Measurements from ENCODE around the gene TSPEAR. TPM values are rescaled to one million over a fixed set of nuclear protein-coding genes. Genes with fewer than 3 reads are reported as not detected.

The TSPEAR gene
- total RNA-seq, 1 experiment from 2014 or later, result not detected

DNA sequence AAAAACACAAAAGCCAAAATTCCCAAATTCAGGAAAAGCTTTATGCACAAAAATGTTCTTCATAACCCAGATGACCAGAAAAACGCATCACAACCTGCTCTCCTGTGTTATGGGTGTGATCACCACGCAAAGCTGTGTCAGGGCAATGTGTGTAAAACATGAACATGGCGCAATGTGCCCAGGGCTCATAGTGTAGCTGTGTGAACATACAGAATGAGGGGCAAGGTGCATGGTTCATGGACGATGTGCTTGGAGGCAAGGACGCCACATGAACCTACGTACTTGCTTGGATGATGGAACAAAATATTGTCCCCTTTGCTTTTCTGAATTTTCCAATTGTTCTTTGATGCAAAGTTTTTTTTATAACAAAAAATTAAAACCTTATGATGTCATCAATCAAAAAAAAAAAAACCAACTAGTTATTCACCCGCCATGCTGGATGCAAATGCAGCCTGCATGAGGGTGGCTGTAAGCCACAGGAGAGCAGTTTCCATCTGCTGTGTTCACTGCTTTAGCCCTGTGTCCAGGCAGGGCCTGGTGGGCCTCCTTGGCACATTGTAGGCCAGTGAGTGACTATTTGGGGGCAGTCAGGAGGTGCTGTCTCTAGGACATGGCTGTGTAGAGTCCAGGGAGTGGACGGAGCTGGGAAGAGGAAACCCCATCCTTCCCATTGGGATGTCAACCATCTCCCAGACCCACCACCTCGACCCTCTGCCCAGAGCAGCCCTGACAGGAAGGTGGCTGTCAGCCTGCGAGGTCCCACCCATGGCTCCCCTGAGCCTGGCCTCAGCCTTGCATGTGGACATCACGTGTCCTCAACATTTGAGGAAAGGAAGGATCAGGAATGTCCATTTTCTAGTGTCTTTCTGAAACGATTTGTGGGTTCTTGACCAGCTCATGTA is 185.0 kb downstream of the TSPEAR start:
- DNase-seq (ENCODE audit: low read depth), result no peak
- in situ Hi-C loops (cut with HindIII; ENCODE audit: low pct_unique_long_range_greater_than_20kb, low sequenced_read_pairs), result no loop called here

DNA sequence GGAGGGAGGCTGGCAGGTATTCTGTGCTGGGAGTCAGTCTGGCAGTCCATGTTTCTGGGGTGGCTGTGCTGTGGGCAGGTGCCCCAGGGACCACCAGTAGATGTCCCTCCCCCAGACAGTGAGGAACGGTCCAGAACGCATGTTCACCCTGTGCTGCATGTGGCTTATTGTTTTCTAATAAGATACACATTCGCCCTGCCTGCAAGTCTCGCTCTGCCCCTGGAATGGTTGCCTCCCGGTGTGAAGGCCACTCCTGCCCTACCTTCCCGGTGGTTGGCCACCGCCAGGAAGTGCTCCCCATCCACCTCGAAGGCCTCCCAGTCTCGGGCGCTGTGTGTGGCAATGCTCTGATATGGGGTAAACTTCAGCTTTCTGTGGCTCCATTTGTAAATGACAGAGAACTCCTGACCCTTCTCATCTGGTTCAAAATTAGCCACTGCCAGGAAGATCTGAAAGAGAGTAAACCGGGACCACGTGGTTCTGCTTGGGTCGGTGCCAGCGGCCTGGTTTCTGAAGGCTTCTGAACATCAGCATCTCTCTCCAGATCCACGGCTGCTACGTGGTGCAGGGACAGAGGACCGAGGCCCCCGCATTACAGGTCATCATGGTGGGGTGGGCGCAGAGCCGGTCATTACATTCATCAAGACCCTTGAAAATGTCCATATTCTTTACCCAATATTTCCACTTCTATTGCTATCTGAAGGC is 185.8 kb downstream of the TSPEAR start:
- in situ Hi-C loops (cut with HindIII; ENCODE audit: low pct_unique_long_range_greater_than_20kb, low sequenced_read_pairs), result no loop called here
- DNase-seq (ENCODE audit: low read depth), result no peak

DNA sequence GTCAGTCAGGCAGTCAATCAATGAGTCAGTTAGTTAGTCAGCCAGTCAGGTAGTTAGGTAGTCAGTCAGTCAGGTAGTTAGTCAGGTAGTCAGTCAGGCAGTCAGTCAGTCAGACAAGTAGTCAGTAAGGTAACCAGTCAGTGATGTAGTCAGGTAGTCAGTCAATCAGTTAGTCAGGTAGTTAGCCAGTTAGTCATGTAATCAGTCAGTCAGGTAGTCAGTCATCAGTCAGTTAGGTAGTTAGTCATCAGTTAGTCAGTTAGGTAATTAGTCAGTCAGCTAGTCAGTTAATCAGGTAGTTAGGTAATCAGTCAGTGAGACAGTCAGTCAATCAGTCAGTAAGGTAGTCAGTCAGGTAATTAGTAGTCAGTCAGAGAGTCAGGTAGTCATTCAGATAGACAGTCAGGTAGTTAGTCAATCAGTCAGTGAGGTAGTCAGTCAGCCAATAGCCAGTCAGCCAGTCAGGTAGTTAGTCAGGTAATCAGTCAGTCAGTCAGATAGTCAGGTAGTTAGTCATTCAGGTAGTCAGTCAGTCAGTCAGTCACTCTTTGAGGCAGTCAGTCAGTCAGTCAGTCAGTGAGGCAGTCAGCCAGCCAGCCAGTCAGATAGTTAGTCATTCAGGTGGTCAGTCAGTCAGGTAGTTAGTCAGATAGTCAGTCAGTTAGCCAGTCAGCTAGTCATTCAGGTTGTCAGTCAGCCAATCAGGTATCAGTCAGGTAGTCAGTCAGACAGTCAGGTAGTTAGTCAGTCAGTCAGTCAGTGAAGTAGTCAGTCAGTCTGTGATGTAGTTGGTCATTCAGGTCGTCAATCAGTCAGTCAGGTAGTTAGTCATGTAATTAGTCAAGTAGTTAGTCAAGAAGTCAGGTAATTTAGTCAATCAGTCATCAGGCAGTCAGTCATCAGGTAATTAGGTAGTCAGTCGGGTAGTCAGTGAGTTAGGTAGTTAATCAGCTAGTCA is 186.7 kb downstream of the TSPEAR start:
- in situ Hi-C loops (cut with HindIII; ENCODE audit: low pct_unique_long_range_greater_than_20kb, low sequenced_read_pairs), result no loop called here
- no peak for DNase-seq (ENCODE audit: low read depth)

DNA sequence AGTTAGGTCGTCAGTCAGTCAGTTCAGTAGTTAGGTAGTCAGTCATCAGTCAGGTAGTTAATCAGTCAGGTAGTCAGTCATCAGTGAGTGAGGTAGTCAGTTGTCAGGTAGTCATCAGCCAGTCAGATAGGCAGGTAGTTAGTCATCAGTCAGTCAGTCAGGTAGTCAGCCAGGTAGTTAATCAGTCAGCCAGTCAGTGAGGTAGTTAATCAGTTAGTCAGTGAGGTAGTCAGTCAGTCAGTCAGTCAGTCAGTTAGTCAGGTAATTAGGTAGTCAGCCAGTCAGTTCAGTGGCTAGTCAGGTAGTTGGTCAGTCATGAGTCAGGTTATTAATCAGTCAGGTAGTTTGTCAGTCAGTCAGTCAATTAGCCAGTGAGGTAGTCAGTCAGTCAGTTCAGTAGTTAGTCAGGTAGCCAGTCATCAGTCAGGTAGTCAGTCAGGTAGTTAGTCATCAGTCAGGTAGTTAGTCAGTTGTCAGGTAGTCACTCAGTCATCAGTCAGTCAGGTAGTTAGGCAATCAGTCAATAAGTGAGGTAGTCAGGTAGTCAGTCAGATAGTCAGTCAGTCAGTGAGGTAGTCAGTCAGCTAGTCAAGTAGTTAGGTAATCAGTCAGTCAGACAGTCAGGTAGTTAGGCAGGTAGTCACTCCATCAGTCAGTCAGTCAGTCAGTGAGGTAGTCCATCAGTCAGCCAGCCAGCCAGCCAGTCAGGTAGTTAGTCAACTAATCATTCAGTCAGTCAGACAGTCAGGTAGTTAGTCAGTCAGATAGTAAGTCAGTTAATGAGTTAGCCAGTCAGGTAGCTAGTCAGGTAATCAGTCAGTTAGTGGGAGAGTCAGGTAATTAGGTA is 187.6 kb downstream of the TSPEAR start:
- in situ Hi-C loops (cut with HindIII; ENCODE audit: low pct_unique_long_range_greater_than_20kb, low sequenced_read_pairs), result no loop called here

DNA sequence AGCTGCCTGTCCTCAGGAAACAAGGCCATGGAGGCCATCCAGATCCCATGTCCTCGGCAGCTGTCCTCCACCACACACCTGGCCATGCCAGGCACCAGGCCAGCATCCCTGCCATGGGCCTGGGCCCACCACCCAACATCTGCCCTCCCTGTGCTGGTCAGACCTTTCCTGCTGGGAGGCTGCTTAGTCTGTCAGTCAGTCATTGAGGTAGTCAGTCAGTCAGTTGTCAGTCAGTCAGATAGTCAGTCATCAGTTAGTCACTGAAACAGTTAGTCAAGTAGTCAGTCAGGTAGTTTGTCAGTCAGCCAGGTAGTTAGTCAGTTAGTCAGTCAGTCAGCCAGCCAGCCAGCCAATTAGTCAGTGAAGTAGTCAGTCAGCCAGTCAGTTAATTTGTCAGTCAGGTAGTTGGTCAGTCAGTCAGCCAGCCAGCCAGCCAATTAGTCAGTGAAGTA is 188.6 kb downstream of the TSPEAR start:
- in situ Hi-C loops (cut with HindIII; ENCODE audit: low pct_unique_long_range_greater_than_20kb, low sequenced_read_pairs), result no loop called here
- no peak for DNase-seq (ENCODE audit: low read depth)

More for the DNA sequence above, 187.6 kb downstream of the TSPEAR start:
- DNase-seq (ENCODE audit: low read depth), result no peak

DNA sequence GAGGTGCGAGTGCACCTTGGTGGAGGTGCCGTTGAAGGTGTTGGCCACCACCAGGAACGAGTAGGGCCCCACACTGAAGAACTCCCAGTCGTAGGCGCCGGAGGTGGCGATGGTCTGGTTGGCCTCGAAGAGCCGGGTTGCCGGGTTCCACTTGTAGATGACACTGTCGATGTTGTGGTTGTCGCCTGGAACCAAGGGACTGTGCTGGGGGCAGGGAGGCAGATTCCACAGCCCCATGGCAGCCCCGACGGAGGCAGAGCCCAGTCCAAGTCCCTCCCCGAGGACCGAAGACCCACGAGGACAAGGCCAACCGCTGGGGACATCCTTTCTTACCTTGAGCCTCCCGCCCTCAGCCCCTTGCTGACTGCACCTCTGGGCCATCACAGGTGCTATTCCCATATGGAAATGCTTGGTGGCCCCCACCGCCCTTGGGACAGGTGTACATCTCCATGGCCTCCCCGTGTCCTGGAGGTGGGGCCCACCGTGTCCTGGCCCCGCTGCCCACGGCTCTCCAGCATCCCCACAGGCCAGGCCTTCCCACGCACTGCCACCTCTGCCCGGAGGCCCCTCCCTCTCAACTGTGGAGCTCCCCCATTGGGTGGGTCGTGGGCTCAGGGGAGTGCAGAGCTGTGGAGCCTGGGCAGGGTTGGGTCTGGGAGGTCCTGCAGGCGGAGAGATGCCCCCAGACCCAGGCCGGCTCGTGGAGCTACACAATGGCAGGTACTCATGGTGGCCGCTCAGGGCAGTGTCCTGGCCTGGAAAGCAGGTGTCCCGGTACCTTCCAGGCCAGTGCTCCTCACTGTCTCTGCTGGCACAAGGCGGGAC is 189.2 kb downstream of the TSPEAR start:
- in situ Hi-C loops (cut with HindIII; ENCODE audit: low pct_unique_long_range_greater_than_20kb, low sequenced_read_pairs), result no loop called here
- no peak for DNase-seq (ENCODE audit: low read depth)

DNA sequence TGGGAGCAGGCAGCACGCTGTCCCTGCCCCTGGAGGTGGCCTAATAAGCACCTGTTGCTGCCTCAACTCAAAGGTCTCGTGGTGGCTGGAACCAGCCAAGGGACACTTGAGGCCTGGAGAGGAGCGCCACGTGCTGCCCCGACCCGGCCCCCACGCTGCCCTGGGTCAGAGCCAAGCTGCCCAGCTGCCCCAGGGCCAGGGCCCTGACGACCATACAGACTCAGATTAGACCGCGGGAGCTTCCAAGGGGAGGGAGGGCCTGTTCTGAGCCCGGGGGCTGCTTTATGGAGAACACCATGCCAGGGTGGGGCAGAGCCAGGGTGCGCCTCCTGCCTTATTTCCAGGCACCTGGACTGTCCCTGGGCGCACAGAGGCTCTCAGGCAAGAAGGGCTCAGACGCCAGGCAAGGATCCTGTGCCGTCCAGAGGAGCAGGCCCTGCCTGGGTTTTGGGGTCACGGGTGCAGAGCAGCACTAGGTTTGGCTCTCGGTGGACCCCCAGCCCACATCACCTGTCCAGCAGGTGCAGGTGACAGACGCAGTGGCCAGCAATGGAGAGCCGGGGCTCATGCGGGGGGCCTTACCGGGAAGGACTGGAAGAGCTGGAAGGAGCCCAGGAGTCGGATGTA is 190.0 kb downstream of the TSPEAR start:
- in situ Hi-C loops (cut with HindIII; ENCODE audit: low pct_unique_long_range_greater_than_20kb, low sequenced_read_pairs), result no loop called here
- no peak for DNase-seq (ENCODE audit: low read depth)

DNA sequence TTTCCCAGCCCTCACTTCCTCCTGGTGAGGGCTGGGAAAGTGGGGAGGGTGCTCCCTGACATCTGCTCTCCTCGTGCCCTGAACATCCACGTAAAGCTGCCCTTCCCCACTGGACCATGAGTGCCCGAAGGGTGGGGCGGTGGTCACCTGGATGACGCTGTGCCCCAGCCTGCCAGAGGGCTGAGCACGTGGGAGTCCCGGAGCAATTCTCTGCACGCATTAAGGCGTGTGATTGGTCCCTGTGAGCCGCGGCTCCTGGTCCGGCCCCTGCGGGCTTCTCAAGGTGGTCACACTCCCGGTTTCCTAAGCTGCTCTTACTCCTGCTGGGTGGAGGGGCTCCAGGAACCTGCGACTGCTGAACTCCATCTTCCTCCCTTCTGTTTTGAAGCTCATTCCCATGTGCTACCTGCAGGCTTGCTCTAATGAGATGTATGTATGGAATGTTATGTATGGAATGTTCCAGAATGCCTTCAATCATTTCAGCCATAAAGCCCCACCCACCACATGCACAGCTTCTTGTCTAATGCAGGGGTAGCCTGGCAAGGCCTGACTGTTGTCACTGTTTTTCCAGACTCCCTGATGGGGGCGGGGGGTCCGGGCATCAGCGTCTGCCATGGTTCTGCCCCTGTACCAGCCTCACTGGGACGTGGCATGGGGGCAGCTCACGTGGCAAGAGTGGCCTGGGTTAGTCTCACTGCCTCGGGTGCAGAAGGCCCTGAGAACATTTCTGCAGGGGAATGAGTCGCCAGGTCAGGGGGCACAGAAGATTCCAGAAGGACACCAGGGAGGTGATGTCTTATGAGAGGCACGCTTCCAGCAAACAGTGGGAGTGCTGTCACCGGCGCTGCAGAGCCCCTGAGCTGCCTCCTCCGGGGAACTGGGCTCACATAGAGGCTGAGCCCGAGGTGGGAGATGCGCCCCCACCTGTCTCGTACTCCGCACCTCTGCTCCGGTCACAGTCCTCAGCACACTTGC is 190.8 kb downstream of the TSPEAR start:
- in situ Hi-C loops (cut with HindIII; ENCODE audit: low pct_unique_long_range_greater_than_20kb, low sequenced_read_pairs), result no loop called here
- DNase-seq (ENCODE audit: low read depth), result no peak

DNA sequence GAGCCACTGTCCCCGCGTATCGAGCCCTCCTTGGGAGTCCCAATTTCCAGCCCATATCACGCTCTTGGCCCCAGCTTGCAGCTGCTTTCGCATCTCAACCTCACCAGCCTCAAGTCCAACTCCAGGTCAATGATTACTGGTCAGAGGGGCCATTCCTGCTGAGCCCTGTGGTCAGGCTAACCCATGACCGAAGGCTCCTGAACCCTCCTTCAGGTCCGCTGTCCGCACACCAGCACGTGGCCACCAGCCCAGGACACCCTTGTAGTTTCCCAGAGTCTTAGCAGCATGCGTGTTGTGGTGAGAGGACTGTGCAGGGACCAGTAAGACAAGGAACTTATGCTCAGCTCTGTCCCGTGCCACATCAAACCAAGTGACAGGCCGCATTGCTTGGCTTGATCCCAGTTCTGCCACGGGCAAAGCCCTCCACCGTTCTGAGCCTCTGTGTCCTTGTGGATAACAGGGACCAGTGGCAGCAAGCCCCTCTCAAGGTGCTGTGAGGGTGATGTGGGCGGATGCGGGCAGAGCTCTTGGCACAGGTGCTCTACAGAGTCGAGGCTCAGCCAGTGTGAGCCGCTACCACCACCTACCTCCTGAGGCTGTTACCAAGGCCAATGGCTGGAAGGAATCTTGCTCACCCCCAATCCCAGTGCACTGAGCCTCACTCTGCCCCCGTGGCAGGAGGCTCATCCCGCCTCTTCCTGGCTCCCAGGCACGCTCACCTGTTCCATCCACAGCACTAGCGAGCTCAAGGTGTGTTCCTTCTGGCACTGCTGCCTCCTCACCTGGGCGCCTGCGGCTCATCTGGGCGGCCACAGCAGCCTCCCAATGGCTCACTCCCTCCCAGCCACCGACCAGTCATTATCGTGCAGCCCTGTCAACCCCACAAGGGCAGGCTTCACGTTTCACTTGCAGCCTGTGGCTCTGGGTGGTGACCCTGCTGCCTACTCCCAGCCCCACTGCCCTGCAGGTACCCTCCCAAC is 191.7 kb downstream of the TSPEAR start:
- no peak for DNase-seq (ENCODE audit: low read depth)
- in situ Hi-C loops (cut with HindIII; ENCODE audit: low pct_unique_long_range_greater_than_20kb, low sequenced_read_pairs), result no loop called here

DNA sequence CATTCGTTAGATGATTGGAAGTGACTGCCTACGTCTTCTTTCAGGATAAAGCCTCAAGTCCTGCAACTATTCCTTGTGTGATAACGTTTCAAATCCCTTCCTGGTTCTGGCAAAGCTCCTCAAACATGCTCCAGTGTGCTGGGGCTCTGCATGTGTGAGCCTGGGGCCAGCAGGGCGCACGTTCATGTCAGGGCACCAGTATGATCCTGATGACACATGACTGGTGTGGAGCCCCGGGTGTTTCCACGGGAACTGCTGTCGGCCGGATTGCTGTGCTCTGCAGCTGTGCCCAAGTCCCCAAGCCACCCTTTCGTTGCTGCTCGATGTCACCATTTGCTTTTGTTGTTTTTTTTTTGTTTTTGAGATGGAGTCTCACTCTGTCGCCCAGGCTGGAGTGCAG is 192.7 kb downstream of the TSPEAR start:
- in situ Hi-C loops (cut with HindIII; ENCODE audit: low pct_unique_long_range_greater_than_20kb, low sequenced_read_pairs), result no loop called here
- no peak for DNase-seq (ENCODE audit: low read depth)

DNA sequence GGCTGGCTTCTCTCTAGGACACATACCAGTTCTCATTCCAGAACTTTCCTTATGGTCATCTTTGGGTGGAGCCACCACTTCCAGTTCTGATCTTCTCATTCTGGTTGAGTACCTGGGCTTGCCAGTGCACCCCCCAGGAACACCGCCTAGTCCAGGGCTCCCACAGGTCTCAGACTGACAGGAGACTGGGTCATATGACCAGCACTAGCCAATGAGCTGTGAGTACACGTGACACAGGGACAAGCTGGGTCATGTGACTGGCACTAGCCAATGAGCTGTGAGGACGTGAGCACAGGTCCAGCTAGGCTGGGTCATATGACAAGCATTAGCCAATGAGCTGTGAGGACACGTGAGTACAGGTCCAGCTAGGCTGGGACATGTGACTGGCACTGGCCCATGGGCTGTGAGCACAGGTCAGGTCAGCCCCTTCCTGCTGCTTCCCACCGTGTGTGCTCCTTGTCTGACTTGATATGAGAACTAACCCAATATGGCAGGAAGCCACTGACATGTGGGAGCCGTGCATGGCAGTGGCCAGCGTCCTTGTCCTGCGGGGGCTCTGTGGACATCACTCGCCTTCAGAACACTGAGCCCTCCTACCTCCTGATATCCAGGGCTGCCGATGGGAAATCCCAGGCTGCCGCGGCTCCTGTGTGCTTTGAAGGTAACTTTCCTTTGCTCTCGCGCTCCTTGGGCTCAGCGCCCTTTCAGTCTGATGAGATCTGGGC is 194.0 kb downstream of the TSPEAR start:
- in situ Hi-C loops (cut with HindIII; ENCODE audit: low pct_unique_long_range_greater_than_20kb, low sequenced_read_pairs), result no loop called here
- peak; percentile 69 for DNase-seq (ENCODE audit: low read depth)

DNA sequence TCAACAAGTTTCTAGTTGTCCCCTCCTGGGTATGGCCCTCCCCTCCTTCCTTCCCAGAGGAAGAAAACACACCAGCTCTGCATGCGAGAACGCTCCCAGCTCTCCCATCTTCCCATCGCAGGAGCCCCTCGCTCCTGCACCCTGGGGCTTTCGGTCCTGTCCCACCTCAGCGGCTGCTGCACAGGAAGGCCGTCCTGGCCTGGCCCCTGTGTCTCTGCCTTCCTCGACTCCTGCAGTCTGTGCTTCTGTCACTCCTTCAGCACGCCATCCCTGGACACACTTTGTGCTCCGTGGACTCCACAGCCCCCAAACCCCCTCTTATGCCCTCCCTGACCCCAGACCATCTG is 194.6 kb downstream of the TSPEAR start:
- in situ Hi-C loops (cut with HindIII; ENCODE audit: low pct_unique_long_range_greater_than_20kb, low sequenced_read_pairs), result no loop called here
- no peak for DNase-seq (ENCODE audit: low read depth)

DNA sequence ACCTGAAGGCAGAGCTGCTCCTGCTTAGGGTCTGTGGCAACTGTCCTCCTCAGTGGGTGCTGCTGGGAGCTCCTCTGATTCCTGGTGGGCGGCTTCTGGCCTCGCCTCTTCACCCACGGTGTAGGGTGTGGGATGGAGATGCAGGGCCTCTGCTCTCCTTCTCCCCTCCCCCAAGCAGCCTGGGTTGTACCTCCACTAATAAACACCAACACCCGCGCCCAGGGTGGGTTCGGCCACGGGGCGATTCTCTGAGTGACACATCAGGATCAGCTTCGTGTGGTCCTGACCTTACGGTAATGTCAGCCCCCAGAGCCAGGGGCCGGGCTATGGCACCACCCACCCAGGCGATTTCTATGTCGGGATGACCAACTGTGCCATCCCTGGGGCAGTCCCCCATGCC is 195.0 kb downstream of the TSPEAR start:
- no peak for DNase-seq (ENCODE audit: low read depth)
- in situ Hi-C loops (cut with HindIII; ENCODE audit: low pct_unique_long_range_greater_than_20kb, low sequenced_read_pairs), result no loop called here
